Ishikawa (cell line): ENCODE results near the gene PLXNA4.

Source experiments
- CEBPB ChIP-seq: IDR thresholded peaks from 2 replicates; pipeline ENCODE4 v1.6.1; 2012
- CREB1 ChIP-seq: IDR thresholded peaks from 2 replicates; pipeline ENCODE4 v1.6.1; 2012; ENCODE audit warnings: low read depth
- EGR1 ChIP-seq: IDR thresholded peaks from 2 replicates; pipeline ENCODE4 v1.6.1; 2012
- EP300 ChIP-seq: IDR thresholded peaks from 2 replicates; pipeline ENCODE4 v1.6.1; 2012; ENCODE audit warnings: borderline replicate concordance
- FOXM1 ChIP-seq: IDR thresholded peaks from 2 replicates; pipeline ENCODE4 v1.6.1; 2012; ENCODE audit warnings: low read depth, borderline replicate concordance
- NFIC ChIP-seq: IDR thresholded peaks from 2 replicates; pipeline ENCODE4 v1.6.1; 2012
- RAD21 ChIP-seq: IDR thresholded peaks from 2 replicates; pipeline ENCODE4 v1.6.1; 2012; ENCODE audit warnings: low read depth
- TAF1 ChIP-seq: IDR thresholded peaks from 2 replicates; pipeline ENCODE4 v1.6.1; 2012; ENCODE audit warnings: low read depth, mild to moderate bottlenecking
- TCF12 ChIP-seq: IDR thresholded peaks from 2 replicates; pipeline ENCODE4 v1.6.1; 2012; ENCODE audit warnings: low read depth
- TEAD4 ChIP-seq: IDR thresholded peaks from 2 replicates; pipeline ENCODE4 v1.6.1; 2012
- YY1 ChIP-seq: IDR thresholded peaks from 2 replicates; pipeline ENCODE4 v1.6.1; 2012; ENCODE audit warnings: low read depth
- ZBTB7A ChIP-seq: IDR thresholded peaks from 2 replicates; pipeline ENCODE4 v1.6.1; 2012; ENCODE audit warnings: low read depth
- TF ChIP-seq, protein P1 (sequence below): IDR thresholded peaks from 2 replicates; pipeline ENCODE4 v1.6.1; 2012
- TF ChIP-seq, protein P2 (sequence below): IDR thresholded peaks from 2 replicates; pipeline ENCODE4 v1.6.1; 2012; ENCODE audit warnings: low read depth, mild to moderate bottlenecking
- TF ChIP-seq, protein P3 (sequence below): IDR thresholded peaks from 2 replicates; pipeline ENCODE4 v1.6.1; 2012

PLXNA4 gene

DNA sequence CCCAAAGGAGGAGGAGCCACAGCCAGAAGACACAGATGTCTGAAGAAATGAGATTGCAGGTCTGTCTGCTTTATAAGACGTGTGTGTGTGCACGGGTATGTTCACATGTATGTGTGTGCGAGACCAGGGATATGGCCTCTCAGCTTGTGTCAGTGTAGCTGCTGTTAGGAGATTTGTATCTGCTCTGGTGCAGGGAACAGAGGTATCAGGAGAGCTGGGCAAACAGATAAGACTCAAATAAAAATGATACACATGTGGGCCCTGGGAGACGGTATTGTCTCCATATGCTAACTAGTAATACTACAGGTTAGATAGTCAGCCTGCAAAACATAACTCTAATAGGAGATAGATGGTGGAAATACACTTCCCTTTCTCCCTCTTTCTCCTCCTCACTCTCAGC, 161.0 kb downstream of the PLXNA4 start:
- TF ChIP-seq FOXM1 (no peak), CEBPB (no peak), YY1 (no peak), CREB1 (no peak), RAD21 (no peak)

DNA sequence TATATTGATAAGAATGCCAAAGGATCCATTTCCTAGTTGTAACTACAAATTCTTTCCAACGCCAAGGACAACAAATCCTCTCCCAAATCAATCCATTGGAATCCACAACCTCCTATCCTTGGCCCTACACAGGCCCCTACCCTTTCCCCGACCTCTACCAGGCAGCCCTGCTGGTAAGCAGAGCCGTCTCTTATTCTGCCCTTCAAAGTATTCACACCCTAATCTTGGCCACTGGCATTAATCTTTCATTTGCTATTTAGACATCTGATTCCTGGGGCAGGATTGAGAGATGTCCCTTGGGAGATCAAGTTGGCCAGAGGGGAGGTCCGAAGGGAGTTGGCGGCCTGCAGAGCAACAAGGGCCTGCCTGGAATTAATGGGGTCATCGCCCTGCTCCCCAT, 161.4 kb downstream of the PLXNA4 start:
- no peak for TF ChIP-seq TCF12

DNA sequence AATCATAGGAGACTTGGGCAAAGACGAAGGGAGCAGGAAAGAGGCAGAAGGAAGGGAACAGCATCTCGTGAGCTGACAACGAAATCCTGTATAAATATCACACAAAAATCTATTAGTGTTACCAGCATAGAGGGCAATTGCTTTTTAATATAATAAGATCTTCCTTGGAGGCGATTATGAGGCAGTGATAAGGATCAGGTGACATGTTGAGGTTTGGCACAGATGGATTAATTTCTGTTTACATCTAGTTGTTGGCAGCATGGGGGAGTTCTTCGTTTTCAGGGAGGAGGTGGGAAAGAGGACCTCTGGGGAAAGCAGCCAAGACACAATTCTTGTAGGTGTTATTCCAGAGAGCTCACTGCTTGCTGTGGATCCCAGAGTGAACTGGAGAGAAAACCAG, 163.8 kb downstream of the PLXNA4 start:
- TF ChIP-seq TEAD4 (no peak), TAF1 (no peak), TCF12 (no peak), EGR1 (no peak), NFIC (no peak), RAD21 (no peak), CEBPB (no peak), CREB1 (no peak)
- TF ChIP-seq, protein P1, sequence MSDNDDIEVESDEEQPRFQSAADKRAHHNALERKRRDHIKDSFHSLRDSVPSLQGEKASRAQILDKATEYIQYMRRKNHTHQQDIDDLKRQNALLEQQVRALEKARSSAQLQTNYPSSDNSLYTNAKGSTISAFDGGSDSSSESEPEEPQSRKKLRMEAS, result no peak
- TF ChIP-seq, protein P2, sequence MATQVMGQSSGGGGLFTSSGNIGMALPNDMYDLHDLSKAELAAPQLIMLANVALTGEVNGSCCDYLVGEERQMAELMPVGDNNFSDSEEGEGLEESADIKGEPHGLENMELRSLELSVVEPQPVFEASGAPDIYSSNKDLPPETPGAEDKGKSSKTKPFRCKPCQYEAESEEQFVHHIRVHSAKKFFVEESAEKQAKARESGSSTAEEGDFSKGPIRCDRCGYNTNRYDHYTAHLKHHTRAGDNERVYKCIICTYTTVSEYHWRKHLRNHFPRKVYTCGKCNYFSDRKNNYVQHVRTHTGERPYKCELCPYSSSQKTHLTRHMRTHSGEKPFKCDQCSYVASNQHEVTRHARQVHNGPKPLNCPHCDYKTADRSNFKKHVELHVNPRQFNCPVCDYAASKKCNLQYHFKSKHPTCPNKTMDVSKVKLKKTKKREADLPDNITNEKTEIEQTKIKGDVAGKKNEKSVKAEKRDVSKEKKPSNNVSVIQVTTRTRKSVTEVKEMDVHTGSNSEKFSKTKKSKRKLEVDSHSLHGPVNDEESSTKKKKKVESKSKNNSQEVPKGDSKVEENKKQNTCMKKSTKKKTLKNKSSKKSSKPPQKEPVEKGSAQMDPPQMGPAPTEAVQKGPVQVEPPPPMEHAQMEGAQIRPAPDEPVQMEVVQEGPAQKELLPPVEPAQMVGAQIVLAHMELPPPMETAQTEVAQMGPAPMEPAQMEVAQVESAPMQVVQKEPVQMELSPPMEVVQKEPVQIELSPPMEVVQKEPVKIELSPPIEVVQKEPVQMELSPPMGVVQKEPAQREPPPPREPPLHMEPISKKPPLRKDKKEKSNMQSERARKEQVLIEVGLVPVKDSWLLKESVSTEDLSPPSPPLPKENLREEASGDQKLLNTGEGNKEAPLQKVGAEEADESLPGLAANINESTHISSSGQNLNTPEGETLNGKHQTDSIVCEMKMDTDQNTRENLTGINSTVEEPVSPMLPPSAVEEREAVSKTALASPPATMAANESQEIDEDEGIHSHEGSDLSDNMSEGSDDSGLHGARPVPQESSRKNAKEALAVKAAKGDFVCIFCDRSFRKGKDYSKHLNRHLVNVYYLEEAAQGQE, result no peak

DNA sequence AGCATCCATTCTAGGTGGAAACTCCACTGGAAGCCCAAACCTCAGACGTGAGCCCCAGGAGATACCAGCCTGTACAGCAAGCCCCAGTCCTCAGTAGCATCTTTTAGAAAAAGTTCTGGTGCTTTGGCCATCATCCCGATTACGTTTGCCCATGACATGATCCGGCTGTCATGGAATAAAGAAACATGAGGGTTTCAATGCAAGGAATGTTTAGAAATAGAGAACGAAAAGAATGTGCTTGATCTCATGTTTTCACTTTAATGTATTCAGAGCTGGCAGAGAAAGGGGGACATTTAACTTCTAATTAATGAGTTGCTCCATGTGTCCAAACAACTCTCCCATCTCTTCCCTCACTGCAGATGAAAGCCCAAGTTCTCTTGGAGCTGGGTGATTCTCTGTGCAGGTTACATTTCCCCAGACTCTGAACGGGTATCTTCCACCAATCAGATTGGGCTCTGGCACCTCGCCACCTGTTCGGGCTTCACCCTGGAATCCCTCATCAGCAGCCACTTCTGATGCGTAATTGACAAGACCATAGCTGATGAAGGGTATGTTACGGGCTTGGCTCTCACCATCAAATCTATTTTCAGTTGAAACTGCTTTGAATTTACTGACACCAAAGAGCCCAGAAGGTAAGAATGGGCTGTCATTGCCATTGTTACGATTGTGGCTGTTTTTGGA, 165.3 kb downstream of the PLXNA4 start:
- no peak for TF ChIP-seq YY1
- no peak for TF ChIP-seq TEAD4
- TF ChIP-seq EGR1, result no peak

DNA sequence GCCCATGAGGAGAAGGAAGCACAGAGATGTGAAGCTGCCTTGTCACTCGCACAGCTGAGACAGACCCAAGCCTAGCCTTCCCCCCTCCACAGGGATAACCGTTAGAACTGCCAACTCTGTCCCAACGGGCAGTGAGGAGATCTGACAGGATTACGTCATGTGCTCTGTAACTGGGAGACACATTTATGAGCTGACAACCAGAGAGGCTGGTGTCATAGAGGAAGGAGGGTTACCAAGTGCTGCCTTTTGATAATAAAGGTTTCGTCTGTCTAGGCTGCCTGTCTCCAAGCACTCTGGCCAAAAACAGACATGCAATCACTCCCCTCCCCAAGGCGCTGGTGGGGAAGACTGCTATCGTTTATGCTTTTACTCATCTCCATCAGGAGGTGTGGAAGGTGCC, 165.9 kb downstream of the PLXNA4 start:
- TF ChIP-seq YY1 (no peak), TAF1 (no peak), NFIC (no peak), CEBPB (no peak), TCF12 (no peak), EGR1 (no peak), TEAD4 (no peak), RAD21 (no peak)
- TF ChIP-seq, protein P3, sequence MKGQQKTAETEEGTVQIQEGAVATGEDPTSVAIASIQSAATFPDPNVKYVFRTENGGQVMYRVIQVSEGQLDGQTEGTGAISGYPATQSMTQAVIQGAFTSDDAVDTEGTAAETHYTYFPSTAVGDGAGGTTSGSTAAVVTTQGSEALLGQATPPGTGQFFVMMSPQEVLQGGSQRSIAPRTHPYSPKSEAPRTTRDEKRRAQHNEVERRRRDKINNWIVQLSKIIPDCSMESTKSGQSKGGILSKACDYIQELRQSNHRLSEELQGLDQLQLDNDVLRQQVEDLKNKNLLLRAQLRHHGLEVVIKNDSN, result no peak
- TF ChIP-seq, protein P1, result no peak
- TF ChIP-seq, protein P2, result no peak

DNA sequence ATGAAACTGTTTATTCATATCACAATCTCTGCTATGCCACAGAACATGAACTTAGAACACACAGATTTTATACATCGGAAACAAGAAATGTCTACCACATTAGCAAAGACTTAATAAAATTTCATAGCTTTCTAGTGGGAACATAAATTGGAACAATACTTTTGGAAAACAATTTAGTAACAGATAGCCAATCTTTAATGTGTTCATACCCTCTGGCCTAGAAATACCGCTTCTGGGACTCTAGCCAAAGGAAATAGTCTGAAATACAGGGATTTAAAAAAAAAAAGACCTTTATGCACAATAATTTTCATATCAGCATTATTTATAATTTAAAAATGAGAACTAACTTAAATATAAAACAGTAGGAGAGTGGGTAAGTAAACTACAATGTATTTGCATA, 168.5 kb downstream of the PLXNA4 start:
- no peak for TF ChIP-seq TEAD4
- no peak for TF ChIP-seq NFIC
- TF ChIP-seq YY1, result no peak

DNA sequence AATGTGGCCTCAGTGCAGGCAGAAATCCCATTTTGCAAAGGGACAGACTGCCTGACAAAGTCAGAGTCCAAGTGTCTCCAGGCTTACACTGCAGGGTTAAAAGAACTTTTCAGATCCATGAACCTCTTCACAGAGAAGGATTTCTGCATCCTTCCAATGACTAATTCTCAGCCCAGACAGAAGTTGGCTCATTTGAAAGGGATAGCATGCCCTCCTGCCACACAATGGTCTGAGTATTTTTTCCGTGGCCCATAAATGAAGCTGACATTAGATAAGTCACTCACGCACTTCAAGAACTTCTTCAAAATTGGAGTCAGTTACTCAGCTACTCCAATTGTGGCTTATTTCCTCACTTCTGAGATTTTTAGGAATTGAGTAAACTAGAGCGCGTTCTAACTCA, 170.2 kb downstream of the PLXNA4 start:
- TF ChIP-seq ZBTB7A (no peak), TCF12 (no peak), TAF1 (no peak), EGR1 (no peak), YY1 (no peak), CEBPB (no peak), TEAD4 (no peak), EP300 (no peak), RAD21 (no peak), CREB1 (no peak), NFIC (no peak), FOXM1 (no peak)
- TF ChIP-seq, protein P1, result no peak
- TF ChIP-seq, protein P2, result no peak
- TF ChIP-seq, protein P3, result no peak
